ENCODE results near the gene NBAS. TPM values are rescaled to one million over a fixed set of nuclear protein-coding genes. Genes with fewer than 3 reads are reported as not detected.

The NBAS gene
- total RNA-seq, 1 experiment from 2014 or later: 46.7 TPM

DNA sequence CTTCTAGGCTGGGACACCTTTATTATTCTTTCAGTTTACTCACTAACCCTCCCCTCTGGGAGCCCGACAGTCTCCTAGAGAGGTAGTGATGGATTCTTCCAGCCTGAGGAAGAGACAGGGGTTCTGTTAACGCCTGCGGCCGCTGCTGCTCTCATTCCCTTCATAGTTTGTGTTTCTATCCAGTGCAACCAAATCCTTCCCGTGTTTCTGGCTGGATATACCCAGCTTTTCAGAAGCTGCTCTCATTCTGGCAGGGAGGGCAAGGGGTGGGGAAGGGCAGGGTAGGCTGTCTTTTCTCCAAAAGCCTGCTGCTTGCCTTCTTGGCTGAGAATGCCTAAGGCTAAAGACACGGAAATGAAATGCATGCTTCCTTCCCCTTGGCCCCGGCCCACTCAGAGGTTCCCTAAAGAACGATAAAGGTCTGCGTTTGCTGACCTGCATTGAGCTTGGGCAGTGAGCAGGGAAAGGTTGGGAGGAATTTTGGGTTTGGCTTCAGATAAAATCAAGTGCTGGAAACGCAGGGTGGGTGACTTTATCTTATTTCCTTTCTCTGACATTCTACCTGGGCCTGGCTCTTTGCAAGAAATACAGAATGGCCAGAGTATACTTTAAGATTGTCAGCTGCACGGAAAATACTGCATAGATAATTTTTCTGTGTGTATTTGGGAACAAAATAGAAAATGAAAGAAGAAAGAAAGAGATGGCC lies 390.9 kb downstream of the NBAS start:
- DNase-seq (ENCODE audit: low read depth): no peak

DNA sequence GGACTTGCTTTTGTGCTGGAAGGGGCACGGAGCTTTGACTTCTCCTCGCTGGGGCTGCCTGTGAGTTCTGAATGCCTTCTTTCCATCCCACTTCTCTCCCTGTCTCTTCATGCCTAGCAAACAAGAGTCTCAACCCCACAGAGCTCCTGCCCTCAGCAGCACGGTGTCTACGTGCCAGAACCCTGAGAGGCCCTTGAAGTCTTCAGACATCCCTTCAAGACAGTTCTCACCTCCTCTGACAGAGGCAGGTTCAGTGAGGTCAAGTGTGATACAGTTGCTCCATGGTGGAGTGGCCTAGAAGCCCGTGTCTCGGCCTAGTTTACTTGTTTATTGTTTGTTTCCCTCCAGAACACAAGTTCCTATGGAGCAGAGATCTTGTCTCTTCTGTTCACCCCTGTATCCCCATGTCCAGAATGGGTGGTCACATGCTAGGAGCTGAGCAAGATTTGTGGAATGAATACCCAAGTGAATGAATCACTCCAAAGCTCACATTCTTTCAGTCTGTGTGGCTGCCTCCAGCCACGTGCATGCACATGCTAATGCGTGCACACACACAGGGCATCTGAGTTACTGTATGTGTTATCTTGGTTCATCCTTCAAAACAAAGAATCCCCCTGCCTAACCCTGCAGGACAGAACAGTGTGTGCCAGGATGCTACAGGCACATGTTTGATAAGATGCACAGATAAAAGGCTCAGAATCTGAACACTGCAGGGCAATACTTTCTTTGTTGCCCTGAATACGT lies 391.6 kb downstream of the NBAS start:
- DNase-seq (ENCODE audit: low read depth): peak; percentile 94

DNA sequence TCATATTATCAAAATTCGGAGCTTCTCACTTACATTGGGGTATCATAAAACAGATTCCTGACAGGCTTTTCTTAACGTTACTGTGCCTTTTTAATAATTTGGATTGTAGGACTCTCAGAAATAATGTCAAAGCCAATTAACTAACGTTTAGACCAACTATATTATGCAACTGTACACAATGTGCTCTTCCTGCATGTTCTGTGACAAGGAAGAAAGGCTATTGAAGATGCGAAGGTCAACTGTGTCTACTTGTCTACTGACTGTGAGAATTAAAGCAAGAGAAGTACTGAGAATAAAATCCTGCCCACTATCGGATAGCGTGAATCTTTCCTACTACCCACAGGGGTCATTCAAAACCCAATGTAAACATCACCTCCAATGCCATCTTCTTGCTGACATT lies 393.0 kb downstream of the NBAS start:
- no peak for DNase-seq (ENCODE audit: low read depth)

DNA sequence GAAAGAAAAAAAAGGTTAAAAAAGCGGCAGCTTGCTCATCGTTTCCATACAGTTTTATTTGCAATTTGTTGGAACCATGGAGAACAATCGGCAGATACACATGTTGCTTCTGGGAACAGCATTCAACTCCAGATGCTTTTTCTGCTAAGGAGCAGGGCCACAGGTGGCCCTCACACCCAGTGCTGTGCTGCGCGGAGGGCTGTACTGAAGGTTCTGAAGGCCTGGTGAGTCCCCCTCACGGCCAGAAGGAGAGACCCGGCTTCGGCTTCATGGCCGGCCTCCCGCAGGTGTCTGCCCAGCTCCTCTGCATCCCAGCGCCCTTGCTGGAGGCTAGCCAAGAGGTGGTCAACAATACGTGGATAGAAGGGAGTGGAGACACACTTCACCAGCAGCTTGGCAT lies 394.3 kb downstream of the NBAS start:
- DNase-seq (ENCODE audit: low read depth): no peak

DNA sequence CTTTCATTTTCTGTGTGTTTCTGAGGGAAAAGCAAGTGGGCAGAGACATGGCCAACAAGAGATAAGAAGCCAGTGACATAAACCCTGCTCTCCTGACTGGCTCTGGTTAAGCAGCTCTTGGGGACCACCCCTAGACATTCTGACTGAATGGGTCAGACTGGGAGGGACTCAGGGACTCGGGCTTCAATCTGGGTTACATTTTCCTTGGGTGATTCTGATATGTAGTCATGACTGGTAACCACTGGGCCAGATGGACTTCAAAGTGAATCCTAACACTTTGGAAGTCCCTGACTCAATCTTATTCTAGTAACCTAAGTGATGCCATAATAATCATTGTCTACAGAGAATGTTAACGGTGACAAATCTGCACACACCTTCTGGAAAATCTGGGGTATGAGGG lies 397.8 kb downstream of the NBAS start:
- peak; percentile 22 for DNase-seq (ENCODE audit: low read depth)

- no peak for DNase-seq (ENCODE audit: low read depth)
Measured at GRCh38 chr2:15162620-15163019, 398.5 kb downstream of the NBAS start.

DNA sequence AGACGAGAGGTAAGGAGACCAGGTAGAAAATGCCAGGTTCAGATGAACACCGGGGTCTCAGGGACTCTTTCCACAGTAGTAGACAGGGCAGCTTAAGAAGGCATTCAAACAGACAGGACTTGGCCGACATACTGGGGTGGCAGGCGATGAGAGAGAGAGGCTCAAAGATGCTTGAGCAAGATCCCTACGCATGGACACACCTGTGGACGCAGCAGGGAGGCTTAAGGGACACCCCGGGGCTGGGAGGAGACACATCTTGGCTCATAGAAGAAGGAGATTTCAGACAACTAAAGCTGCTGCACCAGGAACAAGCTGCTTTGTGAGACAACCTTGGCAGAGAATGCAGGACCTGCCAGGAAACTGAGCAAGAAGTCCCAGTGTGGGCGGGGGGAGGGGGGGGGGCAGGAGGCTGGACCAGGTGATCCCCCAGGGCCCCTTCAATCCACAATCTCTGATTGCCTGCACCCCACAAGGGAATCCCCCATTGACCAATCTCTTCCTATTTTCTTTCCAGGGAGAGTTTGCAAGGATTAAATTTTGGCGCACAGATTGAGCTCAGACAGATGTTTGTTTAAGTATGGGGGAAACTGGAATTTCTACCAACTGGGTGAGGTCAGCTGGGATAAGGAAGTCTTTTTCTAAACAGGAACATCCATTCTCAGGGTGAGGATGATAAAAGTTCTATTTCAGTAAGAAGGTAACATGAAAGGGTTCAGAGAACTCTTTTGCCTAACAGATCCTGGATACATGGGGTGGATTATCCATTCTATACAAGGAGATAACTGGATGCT lies 400.7 kb downstream of the NBAS start:
- DNase-seq (ENCODE audit: low read depth): no peak

DNA sequence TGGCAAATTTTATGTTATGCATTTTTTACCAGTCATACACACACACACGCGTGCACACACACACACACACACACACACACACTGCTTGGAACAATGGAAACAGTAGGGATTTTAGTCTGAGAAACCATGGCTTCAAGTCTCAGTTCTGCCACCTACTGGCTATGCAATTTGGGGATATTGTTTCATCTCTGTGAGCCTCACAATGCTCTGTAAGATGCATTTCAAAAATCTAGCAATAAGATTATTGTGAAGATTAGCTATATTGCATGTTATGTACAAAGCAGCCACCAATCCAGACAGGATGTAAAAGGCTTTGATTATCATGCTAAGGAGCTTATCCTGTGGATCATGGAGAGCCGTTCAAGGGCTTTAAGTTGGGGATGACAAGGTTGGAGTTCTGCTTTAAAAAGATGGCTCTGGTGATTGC lies 401.4 kb downstream of the NBAS start:
- DNase-seq (ENCODE audit: low read depth): peak; percentile 60

DNA sequence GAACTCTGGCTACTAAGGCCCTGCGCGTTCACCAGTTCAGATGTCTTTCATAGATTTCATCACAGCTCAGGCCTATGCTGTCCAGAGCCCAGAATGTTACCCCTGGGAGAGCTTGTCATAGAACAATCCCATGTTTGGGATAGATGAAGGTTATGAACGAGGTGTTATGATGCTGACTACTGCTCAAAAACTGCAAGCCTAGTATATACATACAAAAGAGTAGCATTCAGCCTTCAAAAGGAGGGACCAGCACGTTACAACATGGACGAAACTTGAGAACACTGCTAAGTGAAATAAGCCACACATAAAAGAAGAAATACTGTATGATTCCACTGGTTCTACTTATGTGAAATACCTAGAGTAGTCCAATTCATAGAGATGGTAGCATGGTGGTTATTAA lies 401.9 kb downstream of the NBAS start:
- DNase-seq (ENCODE audit: low read depth): no peak

- DNase-seq (ENCODE audit: low read depth): no peak
Measured at GRCh38 chr2:15158532-15158931, 402.6 kb downstream of the NBAS start.

DNA sequence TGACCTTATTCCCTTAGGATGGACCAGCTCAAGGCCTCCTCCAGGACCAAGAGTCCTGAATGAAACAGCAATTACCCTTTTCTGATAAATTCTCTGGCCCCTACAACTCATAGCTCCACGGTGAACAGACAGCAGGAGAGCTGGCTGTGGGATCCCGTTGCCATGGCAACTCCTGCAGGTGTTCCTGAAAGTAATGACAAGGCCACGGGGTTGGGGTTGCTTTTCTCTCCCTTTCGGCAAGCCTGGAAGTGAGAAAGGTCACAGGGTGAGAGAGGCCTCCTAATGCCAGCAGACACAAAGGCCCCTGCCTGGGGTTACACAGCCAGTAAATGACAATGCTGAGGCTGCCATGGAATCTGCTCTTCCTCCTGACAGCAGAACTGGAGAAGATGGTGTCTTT lies 403.0 kb downstream of the NBAS start:
- no peak for DNase-seq (ENCODE audit: low read depth)

GRCh38 chr2:15155959-15156574 lies 405.1 kb downstream of the NBAS start:
- DNase-seq (ENCODE audit: low read depth): no peak

GRCh38 chr2:15154297-15154696 lies 406.8 kb downstream of the NBAS start:
- DNase-seq (ENCODE audit: low read depth): no peak

DNA sequence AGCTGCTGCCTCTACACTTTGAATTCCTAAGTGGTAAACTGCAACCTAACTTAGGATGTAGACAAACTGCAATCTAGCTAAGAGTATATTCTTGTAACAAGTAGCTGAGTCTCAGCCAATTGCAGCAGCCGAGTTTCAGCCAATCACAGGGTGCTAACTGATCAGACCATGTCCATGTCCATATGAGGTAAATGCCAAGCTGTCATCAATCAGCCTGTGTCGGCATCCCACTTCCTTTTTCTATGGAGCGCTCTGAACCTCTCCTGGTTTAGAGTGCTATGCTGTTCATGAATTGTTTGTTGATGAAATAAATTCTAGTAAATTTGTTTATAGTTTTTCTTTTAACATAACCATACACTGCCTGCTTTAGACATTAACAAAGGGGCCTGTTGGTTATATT lies 408.8 kb downstream of the NBAS start:
- DNase-seq (ENCODE audit: low read depth): no peak

DNA sequence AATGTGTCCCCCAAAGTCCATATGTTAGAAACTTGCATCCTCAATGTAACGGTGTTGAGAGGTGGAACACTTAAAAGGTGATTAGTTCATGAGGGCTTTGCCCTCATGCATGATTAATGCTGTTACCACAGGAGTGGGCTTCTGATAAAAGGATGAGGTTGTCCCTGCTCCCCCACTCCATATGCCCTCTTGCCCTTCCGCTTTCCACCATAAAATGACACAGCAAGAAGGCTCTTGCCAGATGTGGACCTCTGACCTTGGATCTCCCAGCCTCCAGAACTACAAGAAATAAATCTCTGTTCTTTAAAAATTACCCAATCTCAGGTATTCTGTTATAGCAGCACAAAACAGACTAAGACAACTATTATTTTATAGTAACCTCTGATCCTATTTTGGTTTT lies 412.1 kb downstream of the NBAS start:
- DNase-seq (ENCODE audit: low read depth): no peak

- DNase-seq (ENCODE audit: low read depth): no peak
Measured at GRCh38 chr2:15147591-15147990, 413.5 kb downstream of the NBAS start.

GRCh38 chr2:15146960-15147359 lies 414.2 kb downstream of the NBAS start:
- DNase-seq (ENCODE audit: low read depth): no peak

- no peak for DNase-seq (ENCODE audit: low read depth)
Measured at GRCh38 chr2:15145919-15146318, 415.2 kb downstream of the NBAS start.

DNA sequence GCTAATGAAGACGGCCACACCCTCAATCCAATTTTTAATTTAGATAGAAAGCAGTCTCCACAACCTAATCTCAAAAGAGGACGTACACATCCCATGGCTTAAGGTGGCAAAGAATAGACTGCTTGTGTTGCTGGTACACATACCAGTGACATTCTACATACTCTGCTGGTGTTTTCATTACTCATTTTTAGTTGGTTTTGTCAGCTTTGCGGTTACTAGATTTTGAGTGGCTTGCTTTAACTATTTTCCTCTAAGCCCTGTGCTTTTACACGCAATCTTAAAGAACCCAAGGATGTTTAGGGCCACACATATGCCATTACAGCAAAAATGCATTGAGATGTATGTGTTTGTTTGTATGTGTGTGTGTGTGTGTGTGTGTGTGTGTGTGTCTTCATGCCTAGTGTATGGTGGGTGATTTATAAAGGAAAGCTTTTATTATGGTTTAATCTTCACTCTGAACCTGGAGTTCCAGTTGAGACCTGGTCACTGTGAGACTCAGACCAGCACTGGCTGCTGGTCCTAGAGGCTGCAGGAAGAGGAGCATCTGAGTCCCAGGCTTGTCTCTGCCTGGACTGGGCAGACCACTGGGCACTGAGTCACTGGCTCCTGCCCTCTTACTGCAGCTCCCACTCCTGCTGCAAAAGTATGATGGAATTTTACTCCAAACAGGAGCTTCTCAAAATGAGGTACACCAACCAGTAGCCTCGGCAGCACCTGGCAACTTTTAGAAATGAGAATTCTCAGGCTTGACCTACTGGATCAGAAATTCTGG lies 415.9 kb downstream of the NBAS start:
- peak; percentile 60 for DNase-seq (ENCODE audit: low read depth)

GRCh38 chr2:15142069-15142689 lies 419.0 kb downstream of the NBAS start:
- peak; percentile 81 for DNase-seq (ENCODE audit: low read depth)

DNA sequence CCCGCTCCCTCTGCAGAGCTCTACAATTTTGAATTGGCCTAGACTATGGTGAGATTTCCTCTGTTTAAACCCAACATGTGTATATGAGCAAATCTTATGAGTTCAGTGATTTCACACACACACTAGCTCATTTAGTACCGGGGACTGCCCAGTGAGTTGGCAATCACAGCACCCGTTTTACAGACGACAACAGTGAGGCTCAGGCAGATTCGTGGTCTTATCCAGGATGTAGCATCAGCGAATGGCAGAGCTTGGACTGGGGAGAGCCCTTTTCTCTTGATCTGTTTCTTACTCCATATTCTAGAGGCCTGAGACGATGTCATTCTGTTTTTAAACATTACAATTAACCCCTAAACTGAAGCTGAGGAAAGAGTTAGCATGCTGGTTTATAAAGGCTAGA lies 419.9 kb downstream of the NBAS start:
- DNase-seq (ENCODE audit: low read depth): no peak

Data from RPMI7951 (cell line).